ENCODE measurements around the gene TENT5A. TPM values are rescaled to one million over a fixed set of nuclear protein-coding genes. Genes with fewer than 3 reads are reported as not detected.
"Not testable (repeated sequence)": the region's sequence is repeated elsewhere in the genome, so short reads cannot be mapped to it uniquely, and the experiment has no call there.

TENT5A gene
- total RNA-seq, 1 donor from 2014 or later = 10.9 TPM

DNA sequence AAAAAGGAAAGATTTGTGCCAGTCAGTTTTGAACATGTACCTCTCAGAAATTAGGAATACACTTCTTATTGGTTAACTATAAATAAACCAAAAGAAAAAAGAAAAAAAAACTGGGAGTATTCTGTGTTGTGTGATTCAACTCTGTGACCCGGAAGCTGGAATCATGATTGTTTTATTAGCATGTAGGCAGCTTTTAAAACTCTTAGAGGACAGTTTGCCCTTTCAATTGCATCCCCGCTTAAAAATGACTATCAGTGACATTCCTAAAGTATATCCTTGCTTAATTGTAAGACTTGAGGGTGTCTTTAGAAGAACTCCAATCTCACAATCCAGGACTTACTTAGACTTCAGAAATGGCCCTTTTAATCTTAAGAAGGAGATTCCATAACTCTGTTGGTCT lies 29.1 kb upstream of the TENT5A start:
- Mint-ChIP-seq H3K4me3 (no peak overlapping the region), H3K9me3 (peaks cover 5% of the 10 kb centered on the region)

DNA sequence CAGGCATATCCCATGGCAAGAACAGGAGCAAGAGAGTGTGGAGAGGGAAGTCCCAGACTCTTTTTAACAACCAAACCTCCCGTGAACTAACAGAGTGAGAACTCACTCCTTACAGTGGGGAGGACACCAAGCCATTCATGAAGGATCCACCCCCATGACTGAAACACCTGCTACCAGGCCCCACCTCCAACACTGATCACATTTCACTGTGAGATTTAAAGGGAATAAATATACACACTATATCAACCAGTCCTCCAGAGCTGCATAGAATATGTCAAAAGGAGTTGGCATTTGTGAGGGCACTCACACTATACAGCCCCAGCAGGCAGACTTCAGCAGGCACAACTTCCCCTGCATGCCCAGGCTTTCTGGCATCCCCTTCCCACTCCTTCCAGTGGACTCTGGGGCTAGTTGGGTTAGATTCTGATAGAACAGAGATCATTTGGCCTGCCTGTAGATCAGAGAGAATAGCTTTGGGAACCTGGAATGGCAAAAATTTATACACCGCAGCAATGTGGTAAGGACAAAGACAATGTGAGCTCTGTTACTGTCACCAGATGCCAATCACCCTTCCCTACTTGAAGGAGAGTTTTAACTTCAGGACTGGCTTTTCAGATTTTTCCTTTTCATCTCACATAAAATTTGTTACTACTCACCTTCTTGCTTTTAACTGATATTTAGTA lies 25.2 kb upstream of the TENT5A start:
- Mint-ChIP-seq H3K4me3 (no peak overlapping the region), H3K9me3 (peaks cover 5% of the 10 kb centered on the region), H3K27ac (no peak overlapping the region), H3K27me3 (ENCODE audit: low read depth) (no peaks in the 10 kb centered on the region), H3K36me3 (no peaks in the 10 kb centered on the region), H3K4me1 (no peaks in the 10 kb centered on the region)
- TF ChIP-seq, protein P1, sequence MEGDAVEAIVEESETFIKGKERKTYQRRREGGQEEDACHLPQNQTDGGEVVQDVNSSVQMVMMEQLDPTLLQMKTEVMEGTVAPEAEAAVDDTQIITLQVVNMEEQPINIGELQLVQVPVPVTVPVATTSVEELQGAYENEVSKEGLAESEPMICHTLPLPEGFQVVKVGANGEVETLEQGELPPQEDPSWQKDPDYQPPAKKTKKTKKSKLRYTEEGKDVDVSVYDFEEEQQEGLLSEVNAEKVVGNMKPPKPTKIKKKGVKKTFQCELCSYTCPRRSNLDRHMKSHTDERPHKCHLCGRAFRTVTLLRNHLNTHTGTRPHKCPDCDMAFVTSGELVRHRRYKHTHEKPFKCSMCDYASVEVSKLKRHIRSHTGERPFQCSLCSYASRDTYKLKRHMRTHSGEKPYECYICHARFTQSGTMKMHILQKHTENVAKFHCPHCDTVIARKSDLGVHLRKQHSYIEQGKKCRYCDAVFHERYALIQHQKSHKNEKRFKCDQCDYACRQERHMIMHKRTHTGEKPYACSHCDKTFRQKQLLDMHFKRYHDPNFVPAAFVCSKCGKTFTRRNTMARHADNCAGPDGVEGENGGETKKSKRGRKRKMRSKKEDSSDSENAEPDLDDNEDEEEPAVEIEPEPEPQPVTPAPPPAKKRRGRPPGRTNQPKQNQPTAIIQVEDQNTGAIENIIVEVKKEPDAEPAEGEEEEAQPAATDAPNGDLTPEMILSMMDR (IDR thresholded peaks at IDR 0.05; ENCODE audit: unreplicated experiment) = no peak
- DNase-seq (ENCODE audit: low spot score in 2 of 2, unreplicated experiment in 2 of 2) = no peak

More for the DNA sequence above, 29.1 kb upstream of the TENT5A start:
- H3K36me3 Mint-ChIP-seq = no peaks in the 10 kb centered on the region
- peaks cover 12% of the 10 kb centered on the region for H3K4me1 Mint-ChIP-seq
- DNase-seq (ENCODE audit: low spot score in 2 of 2, unreplicated experiment in 2 of 2) = no peak
- H3K27ac Mint-ChIP-seq = no peak overlapping the region
- H3K27me3 Mint-ChIP-seq (ENCODE audit: low read depth) = no peaks in the 10 kb centered on the region
- TF ChIP-seq, protein P1 (IDR thresholded peaks at IDR 0.05; ENCODE audit: unreplicated experiment) = no peak

DNA sequence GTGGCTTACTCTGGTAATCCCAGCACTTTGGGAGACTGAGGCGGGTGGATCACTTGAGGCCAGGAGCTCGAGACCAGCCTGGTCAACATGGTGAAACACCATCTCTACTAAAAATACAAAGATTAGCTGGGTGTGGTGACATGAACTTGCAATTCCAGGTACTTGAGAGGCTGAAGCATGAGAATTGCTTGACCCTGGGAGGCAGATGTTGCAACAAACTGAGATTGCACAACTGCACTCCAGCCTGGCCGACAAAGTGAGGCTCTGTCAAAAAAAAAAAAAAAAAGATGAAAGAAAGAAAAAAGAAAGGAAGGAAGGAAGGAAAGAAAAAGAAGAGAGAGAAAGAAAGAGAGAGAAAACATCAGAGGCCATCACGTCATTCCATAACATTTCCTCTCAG lies 23.7 kb upstream of the TENT5A start:
- DNase-seq (ENCODE audit: low spot score in 2 of 2, unreplicated experiment in 2 of 2); H3K27me3 Mint-ChIP-seq (ENCODE audit: low read depth); H3K4me3 Mint-ChIP-seq; H3K27ac Mint-ChIP-seq; H3K4me1 Mint-ChIP-seq; H3K9me3 Mint-ChIP-seq; H3K36me3 Mint-ChIP-seq: not testable (repeated sequence)

DNA sequence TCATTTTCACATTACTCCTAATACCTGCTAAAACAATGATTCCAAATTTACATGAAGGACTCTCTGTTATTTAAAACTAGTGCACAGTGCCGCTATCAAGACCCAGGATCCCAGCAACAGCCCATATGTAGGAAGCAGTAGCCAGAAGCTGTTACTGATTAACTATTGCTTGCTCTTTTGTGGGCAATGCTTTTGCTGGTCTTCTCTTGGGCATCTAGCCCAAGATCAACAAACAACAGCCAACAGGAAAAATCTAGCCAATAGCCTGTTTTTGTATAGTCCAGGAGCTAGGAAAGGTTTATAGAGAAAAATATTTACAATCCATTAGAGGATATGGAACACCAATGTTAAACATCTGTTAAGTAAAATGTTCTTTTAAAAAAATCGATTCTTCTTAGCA lies 22.1 kb upstream of the TENT5A start:
- Mint-ChIP-seq H3K27ac (no peak overlapping the region), H3K36me3 (no peaks in the 10 kb centered on the region), H3K27me3 (ENCODE audit: low read depth) (no peaks in the 10 kb centered on the region), H3K4me3 (no peak overlapping the region), H3K4me1 (peaks cover 6% of the 10 kb centered on the region), H3K9me3 (no peaks in the 10 kb centered on the region)
- no peak for DNase-seq (ENCODE audit: low spot score in 2 of 2, unreplicated experiment in 2 of 2)
- TF ChIP-seq, protein P1 (IDR thresholded peaks at IDR 0.05; ENCODE audit: unreplicated experiment) = no peak

DNA sequence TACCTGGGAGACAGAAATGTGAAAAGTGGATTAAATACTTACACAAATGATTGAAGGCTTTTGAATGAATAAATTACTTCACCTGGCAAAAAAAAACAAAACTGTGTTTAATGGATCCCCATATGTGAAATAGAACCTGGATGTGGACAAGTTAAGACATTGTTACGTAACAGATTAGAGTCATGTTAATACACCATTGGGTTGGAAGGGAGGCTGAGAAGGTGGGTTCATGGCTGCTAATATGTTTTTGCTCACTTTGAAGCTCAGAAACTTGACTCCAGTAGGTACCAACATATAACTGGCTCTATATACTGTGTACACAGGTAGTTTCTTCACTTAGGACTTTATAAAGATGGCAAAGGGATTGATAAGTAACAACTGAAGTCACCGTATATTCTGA lies 21.4 kb upstream of the TENT5A start:
- Mint-ChIP-seq H3K4me3 (no peak overlapping the region), H3K36me3 (no peaks in the 10 kb centered on the region), H3K9me3 (no peaks in the 10 kb centered on the region), H3K4me1 (peaks cover 6% of the 10 kb centered on the region), H3K27ac (no peak overlapping the region), H3K27me3 (ENCODE audit: low read depth) (no peaks in the 10 kb centered on the region)
- TF ChIP-seq, protein P1 (IDR thresholded peaks at IDR 0.05; ENCODE audit: unreplicated experiment) = no peak
- DNase-seq (ENCODE audit: low spot score in 2 of 2, unreplicated experiment in 2 of 2) = no peak

DNA sequence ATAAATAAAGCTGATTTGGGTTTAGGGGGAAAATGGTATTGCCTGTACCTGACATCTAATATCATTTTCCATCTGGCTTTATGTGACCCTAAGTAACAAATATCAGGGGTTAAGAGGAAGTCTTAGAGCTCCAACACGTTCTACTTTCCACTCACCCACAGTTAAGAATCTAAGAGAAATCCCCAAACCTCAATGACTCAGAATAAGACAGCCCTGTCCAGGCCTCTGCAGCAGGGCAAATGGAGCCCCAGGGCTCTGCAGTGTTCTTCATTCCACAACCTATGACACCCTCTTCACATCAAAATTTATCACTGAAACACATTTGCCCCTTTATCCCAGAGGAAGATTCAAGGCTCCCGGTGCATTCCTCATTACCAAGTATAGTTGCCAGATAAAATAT lies 20.3 kb upstream of the TENT5A start:
- Mint-ChIP-seq H3K9me3 (no peaks in the 10 kb centered on the region), H3K4me3 (no peak overlapping the region), H3K27ac (no peak overlapping the region), H3K4me1 (peaks cover 12% of the 10 kb centered on the region), H3K27me3 (ENCODE audit: low read depth) (no peaks in the 10 kb centered on the region), H3K36me3 (no peaks in the 10 kb centered on the region)
- TF ChIP-seq, protein P1 (IDR thresholded peaks at IDR 0.05; ENCODE audit: unreplicated experiment) = no peak
- DNase-seq (ENCODE audit: low spot score in 2 of 2, unreplicated experiment in 2 of 2) = no peak
